ENCODE measurements around the gene CERS5. TPM values are rescaled to one million over a fixed set of nuclear protein-coding genes. Genes with fewer than 3 reads are reported as not detected.
"Not testable (repeated sequence)": the region's sequence is repeated elsewhere in the genome, so short reads cannot be mapped to it uniquely, and the experiment has no call there.

The CERS5 gene
- total RNA-seq, 4 donors from 2014 or later = 23.4 to 27.9 (median 26.4) TPM

DNA sequence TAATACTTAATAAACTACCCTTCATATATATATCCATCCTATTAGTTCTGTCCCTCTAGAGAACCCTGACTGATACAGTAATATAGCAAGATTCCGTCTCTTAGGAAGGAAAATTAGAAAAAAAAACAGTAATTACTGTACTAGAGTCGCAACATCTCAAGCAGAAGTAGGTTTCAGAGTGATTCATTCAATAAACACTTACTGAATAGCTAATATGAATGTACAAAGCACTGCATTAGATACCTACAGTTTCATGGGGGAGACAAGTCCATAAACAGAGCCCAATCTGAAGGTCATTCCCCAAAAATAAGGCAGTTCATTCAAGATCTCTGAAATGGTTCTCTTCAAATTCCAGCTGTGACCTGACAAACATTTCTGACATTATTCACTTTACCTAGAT, 9.9 kb downstream of the CERS5 start:
- H3K4me1 ChIP-seq = peaks cover 0 to 5% (median 0%) of the 10 kb centered on the region in 3 donors
- H3K36me3 ChIP-seq = peaks cover 0 to 9% of the 10 kb centered on the region in 2 donors
- ATAC-seq = no peak
- H3K27me3 ChIP-seq = no peaks in the 10 kb centered on the region
- WGBS, 2 donors (ENCODE audit: low coverage in 1 of 2) = 86 to 100% methylated on average over 2 of the region's 2 CpGs
- TF ChIP-seq, protein P1, sequence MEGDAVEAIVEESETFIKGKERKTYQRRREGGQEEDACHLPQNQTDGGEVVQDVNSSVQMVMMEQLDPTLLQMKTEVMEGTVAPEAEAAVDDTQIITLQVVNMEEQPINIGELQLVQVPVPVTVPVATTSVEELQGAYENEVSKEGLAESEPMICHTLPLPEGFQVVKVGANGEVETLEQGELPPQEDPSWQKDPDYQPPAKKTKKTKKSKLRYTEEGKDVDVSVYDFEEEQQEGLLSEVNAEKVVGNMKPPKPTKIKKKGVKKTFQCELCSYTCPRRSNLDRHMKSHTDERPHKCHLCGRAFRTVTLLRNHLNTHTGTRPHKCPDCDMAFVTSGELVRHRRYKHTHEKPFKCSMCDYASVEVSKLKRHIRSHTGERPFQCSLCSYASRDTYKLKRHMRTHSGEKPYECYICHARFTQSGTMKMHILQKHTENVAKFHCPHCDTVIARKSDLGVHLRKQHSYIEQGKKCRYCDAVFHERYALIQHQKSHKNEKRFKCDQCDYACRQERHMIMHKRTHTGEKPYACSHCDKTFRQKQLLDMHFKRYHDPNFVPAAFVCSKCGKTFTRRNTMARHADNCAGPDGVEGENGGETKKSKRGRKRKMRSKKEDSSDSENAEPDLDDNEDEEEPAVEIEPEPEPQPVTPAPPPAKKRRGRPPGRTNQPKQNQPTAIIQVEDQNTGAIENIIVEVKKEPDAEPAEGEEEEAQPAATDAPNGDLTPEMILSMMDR (IDR thresholded peaks at IDR 0.05) = no peak
- TF ChIP-seq POLR2AphosphoS5 (IDR thresholded peaks at IDR 0.05) (no peak), POLR2A (IDR thresholded peaks at IDR 0.05) (no peak), EP300 (IDR thresholded peaks at IDR 0.05) (no peak)
- no peaks in the 10 kb centered on the region for H3K9me3 ChIP-seq
- no peak overlapping the region for H3K4me3 ChIP-seq
- H3K27ac ChIP-seq = no peak overlapping the region

DNA sequence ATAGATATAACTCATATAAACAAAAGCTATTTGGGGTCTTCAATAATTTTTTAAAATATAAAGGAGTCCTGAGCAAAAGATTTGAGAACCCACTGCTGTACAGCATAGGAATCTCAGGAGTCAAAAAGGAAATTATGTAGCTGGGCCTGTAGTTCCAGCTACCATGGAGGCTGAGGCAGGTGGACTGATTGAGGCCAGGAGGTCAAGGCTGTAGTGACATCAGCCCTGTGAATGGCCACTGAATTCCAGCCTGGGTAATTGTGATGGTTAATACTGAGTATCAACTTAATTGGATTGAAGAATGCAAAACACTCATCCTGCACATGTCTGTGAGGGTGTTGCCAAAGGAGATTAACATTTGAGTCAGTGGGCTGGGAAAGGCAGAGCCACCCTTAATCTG, 10.5 kb downstream of the CERS5 start:
- Histone ChIP-seq H3K27ac (no peak overlapping the region), H3K4me3 (no peak overlapping the region), H3K27me3 (no peaks in the 10 kb centered on the region), H3K4me1 (no peaks in the 10 kb centered on the region), H3K9me3 (no peaks in the 10 kb centered on the region), H3K36me3 (peaks cover 0 to 9% of the 10 kb centered on the region in 2 donors)
- no peak for ATAC-seq
- TF ChIP-seq POLR2AphosphoS5 (IDR thresholded peaks at IDR 0.05) (no peak), POLR2A (IDR thresholded peaks at IDR 0.05) (no peak), EP300 (IDR thresholded peaks at IDR 0.05) (no peak)
- TF ChIP-seq, protein P1 (IDR thresholded peaks at IDR 0.05) = no peak

DNA sequence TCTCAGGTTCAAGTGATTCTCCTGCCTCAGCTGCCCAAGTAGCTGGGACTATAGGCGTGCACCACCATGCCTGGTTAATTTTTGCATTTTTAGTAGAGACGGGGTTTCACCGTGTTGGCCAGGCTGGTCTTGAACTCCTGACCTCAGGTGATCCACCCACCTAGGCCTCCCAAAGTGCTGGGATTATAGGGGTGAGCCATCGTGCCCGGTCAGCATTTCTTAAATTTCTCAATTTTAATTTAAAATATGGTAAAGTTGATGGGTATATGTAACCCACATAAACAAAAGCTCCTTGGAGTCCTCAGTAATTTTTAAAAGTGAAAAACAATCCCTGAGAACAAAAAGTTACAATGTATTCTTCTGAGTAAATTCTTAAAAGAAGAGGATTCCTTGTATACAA, 12.2 kb downstream of the CERS5 start:
- 77 to 97% methylated on average over 3 to 5 of the region's 5 CpGs for WGBS, 2 donors (ENCODE audit: low coverage in 1 of 2)
- not testable (repeated sequence) for H3K4me1 ChIP-seq

DNA sequence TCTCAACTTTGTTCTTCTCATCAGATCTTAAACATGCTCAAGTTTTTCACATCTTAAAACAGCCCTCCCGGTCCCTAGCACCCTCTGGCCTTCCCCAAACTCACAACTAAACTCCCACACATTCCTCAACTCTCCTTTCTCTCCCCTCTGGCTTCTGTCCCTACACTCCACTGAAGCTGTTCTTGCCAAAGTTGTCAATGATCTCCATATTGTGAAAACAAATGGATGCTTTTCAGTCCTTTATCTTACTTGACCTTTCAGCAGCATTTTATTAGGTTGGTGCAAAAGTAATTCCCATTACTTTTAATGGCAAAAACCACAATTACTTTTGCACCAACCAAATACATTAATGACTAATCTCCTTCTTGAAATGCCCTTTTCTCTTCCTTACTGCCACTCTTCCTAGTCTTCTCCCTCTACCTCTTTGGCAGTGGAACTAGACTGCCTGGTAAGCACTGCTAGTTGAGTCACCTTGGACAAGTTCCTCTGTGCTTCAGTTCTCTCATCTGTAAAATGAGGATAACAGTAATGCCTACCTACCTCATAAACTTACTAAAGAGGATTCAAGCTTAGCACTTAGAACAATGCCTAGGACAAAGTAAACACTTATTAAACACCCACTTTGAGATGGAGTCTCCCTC, 16.0 kb downstream of the CERS5 start:
- no peak for ATAC-seq
- peaks cover 0 to 11% (median 0%) of the 10 kb centered on the region in 3 donors for H3K4me1 ChIP-seq
- no peaks in the 10 kb centered on the region for H3K9me3 ChIP-seq
- 36 to 63% methylated on average over 1 of the region's 1 CpG for WGBS, 2 donors (ENCODE audit: low coverage in 1 of 2)
- no peaks in the 10 kb centered on the region for H3K27me3 ChIP-seq
- peaks cover 0 to 9% of the 10 kb centered on the region in 2 donors for H3K36me3 ChIP-seq
- H3K27ac ChIP-seq = no peak overlapping the region
- TF ChIP-seq EP300 (IDR thresholded peaks at IDR 0.05) = no peak
- TF ChIP-seq POLR2AphosphoS5 (IDR thresholded peaks at IDR 0.05) = no peak
- TF ChIP-seq POLR2A (IDR thresholded peaks at IDR 0.05) = no peak
- TF ChIP-seq, protein P1 (IDR thresholded peaks at IDR 0.05) = no peak
- H3K4me3 ChIP-seq = no peak overlapping the region

More for the DNA sequence above, 12.2 kb downstream of the CERS5 start:
- not testable (repeated sequence) for H3K4me3 ChIP-seq, H3K36me3 ChIP-seq, H3K27me3 ChIP-seq, H3K9me3 ChIP-seq, ATAC-seq, H3K27ac ChIP-seq

DNA sequence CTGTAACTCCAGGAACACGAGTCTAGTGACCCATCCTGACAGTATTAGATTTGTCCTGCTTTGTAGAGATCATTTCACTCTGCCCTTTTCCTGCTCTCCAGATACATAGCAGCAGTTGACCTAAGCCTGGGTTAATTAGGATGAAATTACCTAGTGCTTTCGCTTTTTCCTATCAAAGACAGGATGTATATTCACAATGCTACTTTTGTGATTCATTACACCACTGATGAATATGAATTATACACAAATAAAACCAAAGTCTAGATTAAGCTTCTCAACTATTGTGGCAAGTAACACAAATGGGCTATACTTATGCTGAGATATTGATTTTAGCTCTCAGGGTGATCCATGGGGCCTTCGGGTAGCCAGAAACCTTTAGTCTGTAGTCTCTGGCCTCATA, 17.9 kb downstream of the CERS5 start:
- H3K4me1 ChIP-seq = peaks cover 0 to 11% (median 0%) of the 10 kb centered on the region in 3 donors
- no peak overlapping the region for H3K27ac ChIP-seq
- TF ChIP-seq POLR2AphosphoS5 (IDR thresholded peaks at IDR 0.05) (no peak), EP300 (IDR thresholded peaks at IDR 0.05) (no peak), POLR2A (IDR thresholded peaks at IDR 0.05) (no peak)
- TF ChIP-seq, protein P1 (IDR thresholded peaks at IDR 0.05) = no peak
- peaks cover 0 to 10% of the 10 kb centered on the region in 2 donors for H3K36me3 ChIP-seq
- 52 to 71% methylated on average over 3 of the region's 3 CpGs for WGBS, 2 donors (ENCODE audit: low coverage in 1 of 2)
- no peaks in the 10 kb centered on the region for H3K27me3 ChIP-seq
- ATAC-seq = no peak
- H3K9me3 ChIP-seq = no peaks in the 10 kb centered on the region
- H3K4me3 ChIP-seq = no peak overlapping the region

DNA sequence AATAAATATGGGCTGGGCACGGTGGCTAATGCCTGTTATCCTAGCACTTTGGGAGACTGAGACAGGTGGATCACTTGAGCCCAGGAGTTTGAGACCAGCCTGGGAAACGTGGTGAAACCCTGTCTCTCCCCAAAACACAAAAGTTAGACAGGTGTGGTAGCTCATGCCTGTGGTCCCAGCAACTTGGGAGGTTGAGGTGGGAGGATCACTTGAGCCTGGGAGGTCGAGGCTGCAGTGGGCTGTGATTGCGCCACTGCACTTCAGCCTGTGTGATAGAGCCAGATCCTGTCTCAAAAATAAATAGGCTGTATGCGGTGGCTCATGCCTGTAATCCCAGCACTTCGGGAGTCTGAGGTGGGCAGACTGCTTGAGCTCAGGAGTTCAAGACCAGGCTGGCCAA, 19.2 kb downstream of the CERS5 start:
- not testable (repeated sequence) for H3K27ac ChIP-seq, ATAC-seq, H3K27me3 ChIP-seq, H3K9me3 ChIP-seq, H3K4me3 ChIP-seq
- H3K4me1 ChIP-seq = peaks cover 0 to 11% (median 0%) of the 10 kb centered on the region in 3 donors
- peaks cover 0 to 12% of the 10 kb centered on the region in 2 donors for H3K36me3 ChIP-seq
- WGBS, 2 donors (ENCODE audit: low coverage in 1 of 2) = 100% methylated on average over 3 of the region's 6 CpGs; no CpG with 5 or more reads in 1 of the 2 donors
